Measurements from ENCODE around the gene ZFAND3.

Gene ZFAND3, protein sequence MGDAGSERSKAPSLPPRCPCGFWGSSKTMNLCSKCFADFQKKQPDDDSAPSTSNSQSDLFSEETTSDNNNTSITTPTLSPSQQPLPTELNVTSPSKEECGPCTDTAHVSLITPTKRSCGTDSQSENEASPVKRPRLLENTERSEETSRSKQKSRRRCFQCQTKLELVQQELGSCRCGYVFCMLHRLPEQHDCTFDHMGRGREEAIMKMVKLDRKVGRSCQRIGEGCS

DNA sequence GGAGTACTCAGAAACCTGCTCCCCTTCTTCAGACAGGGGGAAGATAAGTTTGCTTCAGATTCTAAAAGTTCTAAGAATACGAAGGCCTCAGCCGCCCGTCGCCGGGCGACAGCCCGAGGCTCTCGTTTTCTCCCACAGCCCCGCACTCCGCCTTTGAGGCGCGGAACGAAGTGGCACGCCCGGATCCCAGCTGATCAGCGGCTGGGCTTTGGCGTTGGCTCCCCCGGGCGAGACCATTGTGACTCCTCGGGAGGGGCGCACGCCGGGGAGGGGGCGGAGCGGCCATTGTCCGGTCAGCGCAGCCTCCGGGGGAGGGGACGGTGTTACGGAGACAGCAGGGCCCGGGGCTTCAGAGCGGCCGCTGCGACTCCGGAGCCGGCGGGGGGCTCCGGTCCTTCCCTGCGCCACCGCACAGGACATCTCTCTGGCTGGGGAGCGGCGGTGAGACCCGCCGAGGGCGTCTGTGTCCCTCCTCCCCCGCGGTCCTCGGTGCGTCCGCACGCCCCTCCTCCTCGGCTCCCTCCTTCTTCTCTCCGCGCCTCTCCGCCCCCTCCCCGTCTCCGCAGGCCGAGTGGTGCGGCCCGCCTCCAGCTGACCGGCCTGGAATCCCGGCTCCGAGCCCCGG lies at the start of gene ZFAND3:
Gene ZFAND3 (plus strand): TSS at position 551 of the 625 bp plus-strand sequence. CDS start 219 bp downstream, outside the sequence.
- peak; percentile 94 to 98 for DNase-seq

DNA sequence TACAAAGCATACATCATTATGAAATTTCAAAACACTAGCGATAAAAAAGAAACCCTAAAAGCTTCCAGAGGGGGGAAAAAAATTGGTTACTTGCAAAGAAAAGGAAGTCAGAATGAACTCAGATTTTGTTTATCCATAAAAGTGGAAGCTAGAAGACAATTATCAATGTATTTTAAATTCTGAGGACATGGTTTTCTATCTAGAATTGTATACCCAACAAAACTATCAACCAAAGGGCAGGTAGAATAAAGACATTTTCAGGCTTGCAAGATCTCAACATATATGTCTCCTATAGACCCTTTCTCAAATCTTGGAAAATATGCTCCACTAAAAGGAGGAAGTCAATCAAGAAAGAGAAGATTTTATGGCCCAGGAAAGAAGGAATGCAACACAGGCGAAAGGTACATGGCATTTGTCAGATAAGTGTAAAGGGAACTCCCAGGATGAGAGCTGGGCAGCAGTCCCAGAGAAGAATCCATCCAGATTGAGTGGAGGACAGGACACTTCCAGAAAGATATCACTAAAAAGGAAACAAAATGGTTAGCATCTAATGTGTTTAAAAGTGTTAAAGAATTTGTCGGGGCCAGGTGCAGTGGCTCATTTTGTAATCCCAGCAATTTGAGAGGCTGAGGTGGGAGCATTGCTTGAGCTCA lies 45.4 kb upstream of the ZFAND3 start:
- no peak for DNase-seq

DNA sequence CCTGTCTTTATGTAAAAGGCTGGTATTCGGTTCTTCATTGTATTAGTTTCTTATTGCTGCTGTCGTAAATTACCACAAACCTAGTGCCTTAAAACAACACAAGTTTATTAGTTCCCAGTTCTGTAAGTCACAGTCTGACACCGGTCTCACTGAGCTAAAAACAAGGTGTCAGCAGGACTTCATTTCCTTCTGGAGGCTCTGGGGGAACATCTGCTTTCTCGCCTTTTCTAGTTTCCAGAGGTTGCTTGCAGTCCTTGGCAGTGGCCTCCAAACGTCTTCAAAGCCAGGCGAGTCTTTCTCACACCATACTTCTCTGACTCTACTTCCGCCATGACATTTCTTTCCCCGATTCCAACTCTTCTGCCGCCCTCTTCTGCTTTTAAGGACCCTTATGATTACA lies 43.0 kb upstream of the ZFAND3 start:
- no peak for DNase-seq

DNA sequence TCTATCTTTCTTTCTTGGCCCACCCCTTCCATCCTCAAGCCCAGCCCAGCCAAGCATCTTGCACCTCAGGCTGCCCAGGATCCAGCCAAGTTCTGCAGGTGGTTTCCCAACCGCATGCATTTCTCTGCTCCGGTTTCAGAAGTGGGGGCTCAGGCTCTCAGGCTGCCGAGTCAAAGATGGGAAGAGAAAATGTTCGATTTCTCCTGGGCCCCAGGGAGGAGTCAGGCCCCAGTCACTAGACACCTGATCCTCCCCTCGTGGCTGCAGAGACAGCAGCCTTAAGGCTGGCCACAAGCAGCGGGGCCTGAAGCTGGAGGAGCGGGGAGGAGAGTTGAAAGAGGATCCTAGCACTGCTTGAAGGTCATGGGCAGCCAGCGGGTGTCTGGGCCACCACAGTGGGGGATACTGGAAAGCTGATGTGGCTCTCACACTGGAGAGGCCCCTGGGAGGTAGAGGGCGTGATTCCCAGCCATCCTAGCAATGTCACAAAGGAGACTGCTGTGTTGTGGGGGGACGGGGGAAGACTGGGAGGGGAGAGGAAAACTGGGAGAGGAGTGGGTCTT lies 42.2 kb upstream of the ZFAND3 start:
- no peak for DNase-seq

DNA sequence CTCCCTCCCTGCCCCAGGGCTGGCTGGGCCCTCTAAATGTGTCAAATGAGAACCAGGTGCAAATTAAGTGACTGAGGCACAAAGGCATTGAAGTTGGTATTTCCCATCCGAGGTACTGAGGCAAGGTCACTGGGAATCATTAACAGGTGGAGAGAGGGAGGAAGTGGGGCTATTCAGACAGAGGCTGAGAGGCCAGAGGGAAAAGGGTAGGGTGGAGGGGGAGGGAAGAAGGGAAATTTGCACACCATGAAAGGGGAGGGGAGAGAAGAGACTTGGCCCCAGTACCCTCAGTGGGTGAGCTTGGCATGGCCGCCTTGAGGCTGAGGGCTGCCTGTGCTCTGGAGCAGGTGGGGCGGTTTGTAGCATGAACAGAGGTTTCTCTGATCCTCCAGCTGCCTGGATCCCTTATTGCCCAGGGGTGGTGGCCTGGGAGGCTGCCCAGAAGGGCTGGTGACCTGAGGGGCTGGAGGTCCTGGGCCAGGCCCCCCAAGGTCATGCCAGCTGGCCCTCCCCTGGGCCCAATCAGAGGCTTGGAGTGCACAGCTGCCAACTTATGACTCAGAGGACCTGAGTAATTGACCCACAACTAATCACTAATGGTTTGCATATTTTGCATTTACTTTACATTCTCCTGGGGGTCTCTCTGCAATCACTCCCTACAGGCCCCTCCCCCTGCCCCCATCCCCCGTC lies 40.3 kb upstream of the ZFAND3 start:
- no peak for DNase-seq

DNA sequence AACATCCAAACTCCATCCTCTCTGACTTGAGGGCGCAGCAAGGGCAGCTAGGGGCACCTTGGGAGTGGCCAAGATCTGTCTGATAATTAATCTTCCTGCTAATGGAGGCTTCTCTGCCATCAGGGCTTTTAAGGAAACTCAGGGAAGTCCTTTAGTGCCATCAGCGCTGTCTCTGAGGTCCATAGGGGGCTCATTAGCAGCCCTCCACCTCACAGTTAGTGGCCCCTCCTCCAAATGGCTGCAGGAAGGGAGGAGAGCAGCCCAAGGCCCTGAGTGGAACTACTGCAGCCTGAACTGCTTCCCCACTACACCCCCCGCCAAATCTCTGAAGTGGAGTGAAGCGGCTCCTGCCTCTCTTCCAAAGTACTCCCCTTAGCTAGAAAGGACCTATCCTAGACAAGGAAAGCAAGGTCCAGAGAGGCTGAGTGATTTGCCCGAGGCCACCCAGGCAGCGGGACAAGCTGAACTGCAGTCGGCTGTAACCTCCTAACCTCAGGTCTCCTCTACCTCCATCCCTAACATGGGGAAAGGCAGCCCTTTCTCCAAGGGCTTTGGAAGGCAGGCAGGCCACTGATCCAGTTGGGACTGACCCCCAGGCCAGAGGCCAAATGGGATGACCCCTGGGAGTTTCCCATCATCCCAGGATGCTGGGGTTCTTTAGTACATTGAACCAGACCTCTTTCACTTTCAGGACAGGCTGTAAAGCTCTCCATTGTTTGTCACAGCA lies 39.5 kb upstream of the ZFAND3 start:
- DNase-seq, result no peak

DNA sequence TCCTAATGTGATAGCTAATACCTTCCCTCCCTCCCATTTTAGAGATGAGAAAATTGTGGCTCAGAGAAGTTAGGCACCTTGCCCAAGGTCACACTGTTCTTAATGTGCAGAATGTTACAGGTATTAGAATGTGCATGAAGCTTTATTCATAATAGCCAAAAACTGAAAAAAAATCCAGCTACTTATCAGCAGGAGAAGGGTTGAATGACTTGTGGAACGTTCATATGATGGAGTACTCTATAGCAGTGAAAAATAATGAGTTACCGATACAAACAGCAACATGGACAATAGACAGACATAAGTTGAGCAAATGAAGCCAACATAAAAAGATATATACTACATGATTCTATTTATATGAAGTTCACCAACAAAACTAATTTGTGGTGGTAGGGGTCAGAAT lies 37.7 kb upstream of the ZFAND3 start:
- DNase-seq, result no peak

DNA sequence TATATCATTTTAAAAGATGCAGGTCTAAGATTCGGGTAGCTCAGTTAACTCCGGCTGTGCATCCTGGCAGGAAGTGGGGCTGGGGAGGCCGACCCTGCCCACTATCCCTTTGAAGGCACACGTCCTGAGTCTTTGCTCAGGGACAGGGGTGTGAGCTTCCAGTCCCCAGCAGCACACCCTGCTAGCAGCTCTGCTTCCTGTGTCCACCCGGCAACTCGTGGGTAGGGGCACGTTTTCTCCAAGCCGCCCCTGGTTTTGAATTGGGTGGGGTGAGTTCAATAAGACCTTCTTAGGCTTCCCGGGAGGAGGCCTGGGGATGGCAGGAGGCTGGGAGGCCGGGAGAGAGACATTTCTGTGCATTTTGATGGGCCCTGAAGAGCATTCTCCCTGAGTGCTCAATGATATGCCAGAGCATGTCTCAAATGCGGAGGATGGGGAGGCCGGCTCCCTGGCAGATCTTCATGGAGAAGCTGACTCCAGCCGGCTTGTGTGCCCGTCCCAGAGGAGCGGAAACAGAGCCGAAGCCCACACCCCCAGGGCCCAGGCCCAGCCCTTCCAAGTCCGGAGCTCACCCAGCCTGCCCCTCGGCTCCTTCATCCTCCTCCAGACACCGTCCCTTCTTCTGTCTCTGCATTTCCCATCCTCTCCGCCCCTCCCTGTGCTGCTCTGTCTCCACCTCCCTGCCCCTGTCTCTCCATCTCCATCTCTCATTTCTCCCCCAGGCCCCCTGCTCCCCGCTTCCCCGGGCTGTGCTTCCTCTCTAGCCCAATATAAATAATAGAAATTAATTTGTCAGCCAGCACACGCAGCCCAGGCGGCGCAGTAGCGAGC lies 36.3 kb upstream of the ZFAND3 start:
- no peak for DNase-seq

DNA sequence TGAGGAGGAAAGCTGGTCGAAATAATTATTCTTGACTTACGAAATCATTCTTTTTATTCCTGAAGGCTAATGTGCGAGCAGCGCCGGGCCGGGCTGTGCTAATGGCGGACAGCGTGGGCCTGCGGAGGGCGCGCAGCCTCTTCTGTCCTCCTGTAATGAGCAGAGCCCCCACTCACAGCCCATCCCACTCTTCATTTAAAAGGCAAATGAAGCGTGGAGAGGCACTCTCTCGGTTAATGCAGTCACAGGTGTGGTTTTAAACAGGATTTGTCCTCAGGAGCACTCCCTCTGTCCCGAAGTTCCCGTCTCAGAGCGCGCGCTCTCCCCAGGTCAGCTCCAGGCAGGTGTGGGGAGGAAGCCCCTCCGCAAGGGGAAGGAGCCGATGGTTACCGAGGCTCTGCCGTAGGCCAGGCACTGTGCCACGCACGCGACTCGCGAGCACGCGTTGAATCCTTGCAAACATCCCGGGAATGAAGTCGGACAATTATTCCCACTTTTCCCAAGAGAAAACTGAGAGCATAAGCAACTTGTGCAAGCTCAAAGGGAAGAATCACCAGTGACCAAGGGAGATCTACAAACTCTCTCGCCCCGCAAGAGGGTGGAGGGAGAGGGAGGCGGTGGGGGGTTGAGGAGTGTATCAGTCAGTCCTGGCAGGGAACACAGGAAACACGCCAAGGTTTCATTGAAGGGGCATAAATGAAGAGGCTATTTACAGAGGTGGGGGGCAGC lies 35.5 kb upstream of the ZFAND3 start:
- no peak for DNase-seq

DNA sequence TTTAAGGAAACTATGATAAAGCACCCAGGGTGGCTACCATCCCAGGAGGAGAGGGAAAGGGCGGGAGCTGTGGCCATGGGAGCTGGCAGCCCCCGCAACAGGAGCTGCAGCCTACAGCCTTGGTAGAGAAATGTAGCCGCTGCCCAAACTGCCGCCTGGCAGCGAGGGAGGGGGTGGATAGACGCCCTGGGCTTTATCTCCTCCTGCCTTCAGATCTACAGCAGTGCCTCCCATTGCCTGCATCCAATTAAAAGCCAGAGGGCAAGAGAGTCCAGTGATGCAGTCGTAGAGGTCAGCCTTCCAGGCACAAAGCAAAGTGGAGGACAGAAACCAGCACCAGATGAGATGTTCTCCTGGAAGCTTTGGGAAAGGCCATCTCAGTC lies 35.0 kb upstream of the ZFAND3 start:
- DNase-seq, result no peak

DNA sequence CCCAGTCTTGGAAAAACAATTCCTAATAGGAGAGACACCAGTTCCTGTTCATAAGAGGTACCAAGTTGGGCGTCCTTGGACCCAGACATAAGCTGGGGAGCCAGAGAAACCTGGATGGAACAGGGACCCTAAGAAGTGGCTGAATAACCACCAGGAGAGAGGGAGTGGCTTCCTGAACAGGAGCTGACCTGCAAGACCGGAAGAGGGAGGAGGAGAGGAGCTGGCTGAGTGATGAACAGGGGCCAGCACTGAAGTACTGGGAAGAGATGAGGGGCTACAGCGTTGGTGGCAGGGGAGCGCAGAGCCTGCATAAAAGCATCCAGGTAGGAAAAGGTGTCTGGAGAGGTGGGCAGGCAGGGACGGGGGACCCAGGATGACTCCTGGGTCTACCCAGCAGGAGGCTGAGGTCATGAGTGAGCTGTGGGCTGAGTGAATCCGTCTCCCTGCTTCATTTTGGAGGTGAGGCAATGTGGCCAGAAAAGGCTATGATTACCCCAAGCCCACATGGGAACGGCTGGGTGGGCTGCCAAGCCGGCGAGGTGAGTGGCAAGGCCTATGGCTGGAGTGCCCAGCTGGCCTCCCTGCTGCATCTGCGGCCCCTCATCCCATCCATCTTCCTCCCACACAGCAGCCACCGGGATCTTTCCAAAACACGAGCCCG lies 34.4 kb upstream of the ZFAND3 start:
- DNase-seq, result no peak

DNA sequence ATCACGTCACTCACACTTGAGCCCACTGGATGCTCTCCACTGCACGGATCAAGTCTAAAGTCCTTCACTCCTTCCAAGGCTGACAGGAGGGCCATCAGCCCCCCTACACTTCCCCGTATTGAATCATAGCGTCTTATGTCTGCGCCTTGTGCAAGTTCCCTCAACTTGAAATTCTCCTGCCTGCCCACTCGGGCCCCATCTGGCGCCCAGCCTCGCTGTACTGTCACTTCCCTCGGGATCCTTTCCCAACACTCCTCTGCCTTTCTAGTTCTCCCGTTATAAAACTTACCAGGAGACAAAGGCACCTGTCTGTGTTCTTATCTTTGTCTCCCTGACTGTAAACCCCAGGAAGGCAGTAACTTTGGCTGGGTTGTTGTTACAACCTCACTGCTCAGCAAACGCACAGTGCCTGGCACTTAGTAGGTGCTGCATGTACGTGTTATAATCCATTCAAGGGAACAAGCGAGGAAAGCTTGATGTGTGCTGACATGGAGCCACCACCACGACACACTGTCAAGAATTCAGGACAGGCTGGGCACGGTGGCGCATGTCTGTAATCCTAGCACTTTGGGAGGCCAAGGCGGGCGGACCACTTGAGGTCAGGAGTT lies 33.8 kb upstream of the ZFAND3 start:
- DNase-seq, result peak in 1 of 2 donors; percentile 59

DNA sequence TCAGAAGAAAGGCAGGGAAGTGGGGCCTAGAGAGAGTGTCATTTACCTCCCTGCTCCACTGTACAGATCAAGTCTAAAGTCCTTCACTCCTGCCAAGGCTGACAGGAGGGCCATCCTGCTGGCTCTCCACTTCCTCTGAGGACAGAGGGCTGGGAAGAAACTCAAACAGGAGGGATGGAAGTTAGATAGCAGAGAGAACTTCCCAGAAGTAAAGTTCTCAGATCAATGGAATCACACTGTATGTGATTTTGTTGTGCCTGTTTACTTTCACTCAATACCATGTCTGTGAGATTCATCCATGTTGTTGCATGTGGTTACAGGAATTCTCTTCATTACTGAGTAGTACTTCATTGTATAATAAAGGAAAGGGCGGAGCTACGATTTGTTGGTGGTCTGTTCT lies 32.3 kb upstream of the ZFAND3 start:
- no peak for DNase-seq

DNA sequence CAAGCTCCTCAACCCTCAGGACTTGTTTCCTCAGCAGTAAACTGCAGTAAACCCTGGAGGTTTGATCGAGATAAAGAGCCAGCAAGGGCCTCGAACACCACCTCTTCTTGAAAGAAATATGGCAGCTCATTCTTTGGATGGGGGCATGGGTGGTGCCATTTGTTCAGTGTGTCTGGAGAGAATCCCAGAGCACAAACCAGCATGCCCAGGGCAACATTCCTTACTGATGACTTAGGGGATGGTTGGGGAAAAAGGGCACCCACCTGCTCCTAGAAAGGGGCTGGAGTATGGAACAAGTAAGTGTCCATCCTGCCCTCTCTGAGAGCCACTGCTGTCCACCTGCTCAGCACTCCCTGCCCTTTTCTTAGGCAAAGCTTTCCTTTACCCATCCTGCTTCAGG lies 31.3 kb upstream of the ZFAND3 start:
- no peak for DNase-seq

DNA sequence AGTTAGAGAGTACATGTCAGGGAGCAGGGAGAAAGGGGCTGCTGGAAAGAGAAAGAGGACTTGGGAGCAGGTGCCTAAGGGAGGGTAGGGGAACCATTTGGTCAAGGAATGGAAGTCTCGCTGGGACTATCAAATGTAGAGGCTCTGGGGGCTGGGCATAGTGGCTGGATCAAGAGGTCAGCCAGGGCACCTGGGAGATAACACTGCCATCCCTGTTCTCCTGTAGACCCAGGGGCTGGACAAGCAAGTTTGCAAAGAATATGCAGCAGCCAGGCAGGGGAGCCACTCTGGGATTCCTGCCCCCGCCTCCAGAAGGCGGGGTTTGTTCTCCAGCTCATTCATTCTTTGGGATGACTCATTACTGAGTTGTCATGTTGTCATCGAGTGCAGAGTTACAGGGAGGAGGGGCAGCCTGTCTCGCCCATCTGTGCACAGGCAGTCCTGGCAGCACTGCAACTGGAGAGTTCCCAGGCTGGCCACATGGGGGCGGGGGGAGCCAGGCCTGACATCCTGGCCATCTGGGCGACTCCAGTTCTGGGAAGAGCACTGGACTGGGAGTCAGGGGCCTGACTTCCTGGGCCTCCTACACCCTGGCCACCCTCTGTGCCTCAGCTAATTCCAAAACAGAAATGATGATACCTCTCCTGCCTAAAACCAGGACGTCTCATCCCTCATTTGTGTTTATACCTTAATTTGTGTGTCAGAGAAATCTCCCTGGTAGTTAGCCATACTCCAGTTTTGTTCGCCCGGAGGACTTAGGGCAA lies 28.2 kb upstream of the ZFAND3 start:
- DNase-seq, result peak; percentile 93 to 94

DNA sequence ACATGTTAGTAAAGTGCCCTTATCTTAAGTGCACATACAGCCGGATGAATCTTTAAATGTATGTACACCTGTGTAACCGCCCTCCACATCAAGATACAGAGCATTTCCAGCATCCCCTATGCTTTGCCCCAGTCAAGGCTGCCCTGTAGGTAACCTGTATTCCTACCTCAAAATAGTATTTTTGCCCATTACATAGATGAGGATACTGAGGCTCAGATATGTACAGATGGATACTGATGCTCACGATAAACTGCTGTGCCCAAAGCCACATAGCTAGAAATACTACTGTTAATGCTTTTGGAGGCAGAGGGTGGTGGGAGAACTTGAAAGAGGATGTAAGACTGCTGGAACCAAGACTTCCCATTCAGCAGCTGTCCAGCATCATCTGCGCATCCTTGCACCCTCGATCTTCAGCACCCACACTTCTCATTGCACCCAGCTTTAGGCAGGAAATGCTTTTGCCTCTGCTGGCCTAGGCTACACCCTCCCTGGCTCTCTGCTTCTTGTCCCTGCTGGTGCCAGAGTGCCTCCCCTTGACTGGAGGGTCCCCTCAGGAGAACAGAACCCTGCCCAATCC lies 27.0 kb upstream of the ZFAND3 start:
- DNase-seq, result no peak

DNA sequence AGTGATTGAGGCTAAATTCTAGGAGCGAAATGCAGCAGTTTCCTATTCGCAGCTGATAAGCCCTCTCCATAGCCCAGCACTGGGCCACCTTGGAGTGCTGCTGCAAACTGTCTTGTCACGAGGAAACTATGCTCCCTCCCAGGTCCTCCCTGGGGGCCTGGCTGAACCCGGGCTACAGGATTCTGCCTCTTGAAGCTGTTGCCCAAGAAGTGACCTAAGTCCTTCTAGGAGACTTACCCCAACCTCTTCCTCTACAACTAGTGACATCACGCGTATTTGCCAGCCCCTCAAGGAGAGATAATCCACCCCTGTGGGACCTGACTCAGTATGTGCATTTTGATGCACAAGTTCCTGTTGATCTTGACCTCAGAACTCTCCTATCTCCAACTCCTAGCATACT lies 26.5 kb upstream of the ZFAND3 start:
- no peak for DNase-seq

DNA sequence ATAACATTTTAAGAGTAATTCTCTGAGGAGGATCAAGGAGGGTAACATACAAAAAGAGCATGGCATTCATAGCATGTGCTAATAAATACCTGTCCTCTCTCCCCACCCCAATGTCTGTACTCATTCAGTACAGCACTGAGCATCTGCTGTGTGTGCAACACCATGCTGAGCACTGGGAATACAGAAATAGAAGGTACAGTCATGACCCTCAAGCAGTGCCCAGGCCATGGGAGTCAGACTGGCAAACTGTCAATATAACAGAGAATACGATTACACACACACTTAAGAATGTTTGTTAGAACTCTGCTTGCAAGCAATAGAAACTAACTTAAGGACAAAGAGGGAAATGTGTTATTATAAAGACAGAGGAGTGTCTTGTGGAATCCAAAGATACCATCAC lies 24.7 kb upstream of the ZFAND3 start:
- DNase-seq, result no peak

Measured in inflammatory macrophage treated with lipopolysaccharide for 1 hour (primary cell).